GM18508 (cell line): ENCODE data around the gene PVALEF.

Experiments
- ATAC-seq: cut with Tn5 transposase; IDR thresholded peaks from one replicate; pipeline ENCODE4 v1.9.1; 2021; ENCODE audit warnings: moderate number of reproducible peaks; ENCODE audit not compliant: insufficient read depth, unreplicated experiment

PVALEF gene

GRCh38 chr17:81194225-81194760 is 29.0 kb downstream of the PVALEF start:
- ATAC-seq, result no peak

DNA sequence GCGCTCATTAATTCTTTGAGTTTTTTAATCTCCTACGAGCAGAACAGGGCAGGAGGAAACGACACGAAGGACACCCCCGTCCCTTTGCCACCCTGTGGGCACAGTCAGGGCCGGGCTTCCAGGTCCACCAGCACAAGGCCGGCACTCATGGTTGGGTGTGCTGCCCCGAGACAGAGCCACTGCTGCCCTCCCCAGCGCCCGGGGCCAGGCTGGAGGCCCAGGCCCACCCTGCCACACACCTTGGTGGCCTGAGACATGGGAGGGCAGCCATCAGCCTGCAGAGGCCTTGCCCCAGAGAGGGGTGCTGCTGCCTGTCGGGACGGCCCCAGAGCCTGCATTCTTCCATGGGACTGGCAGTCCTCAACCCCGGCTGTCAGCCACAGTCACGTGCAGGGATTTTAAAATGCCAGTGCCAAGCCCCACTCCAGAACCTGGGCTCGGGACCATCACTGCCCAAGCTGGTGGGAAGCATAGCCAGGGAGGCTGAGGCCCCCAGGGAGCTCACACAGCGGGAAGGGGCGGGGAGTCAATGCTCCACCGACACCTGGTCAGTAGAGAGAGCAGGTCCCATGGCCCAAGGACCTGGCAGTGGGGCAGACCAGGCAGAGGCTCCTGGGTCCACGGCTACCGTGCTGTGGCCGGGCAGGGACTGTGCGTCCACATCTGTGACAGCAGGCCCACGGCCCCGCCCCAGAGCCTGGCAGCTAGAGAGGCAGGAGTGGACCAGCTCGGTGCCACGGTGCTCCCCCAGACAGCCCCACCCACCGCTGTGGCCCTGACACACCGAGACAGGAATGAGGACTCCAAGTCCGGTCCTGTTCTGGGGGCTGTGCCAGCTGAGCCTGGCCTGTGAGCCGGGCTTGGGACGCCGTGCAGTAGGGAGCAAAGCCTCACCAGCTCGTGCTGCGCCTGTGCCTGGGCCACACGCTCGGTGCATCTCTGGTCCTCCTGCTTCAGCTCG is 29.9 kb downstream of the PVALEF start:
- ATAC-seq, result no peak

DNA sequence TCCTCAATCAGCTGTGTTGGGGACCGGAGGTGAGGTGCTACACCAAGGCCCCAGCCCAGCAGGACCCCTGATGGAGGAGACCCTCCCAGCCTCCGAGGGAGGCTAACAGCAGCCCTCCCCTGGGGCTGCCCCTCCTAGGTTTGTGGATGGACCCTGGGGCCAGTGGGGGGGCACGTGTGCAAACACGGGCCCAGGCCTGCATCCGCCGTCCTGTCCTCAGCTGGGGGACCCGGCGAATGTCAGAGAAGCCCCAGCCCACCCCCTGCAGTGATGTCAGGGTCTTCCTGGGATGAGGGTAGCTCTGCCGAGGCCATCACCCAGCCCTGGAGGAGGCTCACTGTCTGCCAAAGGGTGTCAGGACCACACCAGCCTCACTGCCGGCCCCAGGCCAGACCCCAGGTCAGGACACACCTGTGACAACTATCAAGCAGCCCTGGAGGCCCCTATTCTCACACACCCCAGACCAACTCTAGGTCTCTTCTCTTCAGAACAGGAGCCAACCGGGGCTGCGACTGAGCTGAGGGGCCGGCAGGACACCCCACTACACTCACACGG is 30.7 kb downstream of the PVALEF start:
- ATAC-seq, result no peak

DNA sequence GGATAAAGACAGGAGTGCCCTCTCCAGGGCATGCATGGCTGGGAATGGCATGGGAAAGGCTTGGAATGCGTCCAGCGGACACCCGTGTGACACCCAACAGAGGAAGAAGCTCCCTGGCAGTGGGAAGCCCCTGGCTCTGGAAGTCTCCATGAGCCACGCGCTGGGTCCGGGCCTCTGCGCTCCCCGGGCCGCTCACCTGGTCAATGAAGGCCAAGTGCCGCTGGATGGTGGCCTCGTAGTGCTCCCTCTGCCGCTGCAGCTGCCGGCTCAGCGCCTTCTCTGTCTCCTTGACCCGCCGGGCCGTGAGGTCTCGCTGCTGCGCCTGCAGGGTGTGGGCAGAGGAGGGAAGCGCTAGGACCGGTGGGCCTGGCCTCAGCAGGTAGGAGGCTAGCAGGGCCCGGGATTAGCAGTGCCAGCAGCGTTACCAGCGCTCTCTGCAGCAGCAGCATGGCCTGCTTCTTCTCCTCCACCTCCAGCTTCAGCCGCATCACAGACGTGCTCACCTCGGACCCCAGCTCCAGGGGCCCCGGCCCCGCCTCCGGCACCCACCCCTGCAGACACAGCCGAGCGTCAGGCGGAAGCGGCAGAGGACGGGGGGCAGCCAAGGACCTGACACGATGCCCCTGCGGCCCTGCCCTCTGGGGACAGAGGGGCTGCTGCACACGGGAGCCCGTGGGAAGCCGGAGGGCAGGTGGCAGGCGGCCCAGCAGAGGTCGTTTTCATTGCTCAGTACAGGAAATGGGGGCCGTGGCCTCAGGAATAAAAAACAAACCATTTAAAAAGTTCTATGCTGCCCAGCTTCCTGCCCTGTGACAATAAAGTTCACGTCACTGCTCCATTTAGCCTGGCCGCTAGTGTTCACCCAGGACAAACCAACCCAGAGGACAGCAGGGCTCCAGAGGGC is 31.4 kb downstream of the PVALEF start:
- ATAC-seq, result no peak

GRCh38 chr17:81197409-81197795 is 32.1 kb downstream of the PVALEF start:
- no peak for ATAC-seq

DNA sequence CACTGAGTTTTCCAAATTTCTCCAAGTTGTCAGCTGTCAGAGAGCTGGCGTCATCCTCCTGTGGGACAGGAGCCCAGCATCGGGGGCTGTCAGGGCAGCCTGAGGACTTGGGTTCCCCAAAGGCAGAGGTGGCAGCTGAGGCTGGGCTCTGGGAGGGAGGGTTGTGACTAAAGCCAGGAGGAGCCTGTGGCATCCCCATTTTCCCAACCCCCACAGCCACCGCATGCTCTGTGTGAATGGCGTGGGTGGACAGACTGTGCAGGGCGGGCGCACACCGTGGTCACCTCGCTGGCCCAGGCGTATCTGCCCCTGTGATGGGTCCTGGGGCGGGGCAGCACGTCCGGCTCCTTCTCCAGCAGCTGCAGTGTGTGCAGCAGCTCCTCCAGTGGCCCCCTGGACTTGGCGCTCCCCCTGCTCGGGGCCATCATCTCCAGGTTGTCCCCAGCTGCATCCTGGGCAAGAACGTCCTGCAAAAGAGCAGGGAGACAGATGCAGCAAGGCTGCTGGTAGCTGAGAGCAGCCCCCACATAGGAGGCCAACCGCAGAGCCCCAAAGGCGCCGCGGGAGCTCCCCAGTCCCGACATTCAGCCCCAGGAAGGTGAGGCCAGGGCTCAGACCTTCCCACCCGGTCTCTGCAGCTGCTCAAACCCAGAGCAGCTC is 32.7 kb downstream of the PVALEF start:
- ATAC-seq, result no peak

- ATAC-seq, result no peak
These were observed 33.6 kb downstream of the PVALEF start for GRCh38 chr17:81198826-81199481.

GRCh38 chr17:81199482-81199830 is 34.1 kb downstream of the PVALEF start:
- no peak for ATAC-seq

GRCh38 chr17:81200201-81200600 is 34.9 kb downstream of the PVALEF start:
- no peak for ATAC-seq

GRCh38 chr17:81200695-81201580 is 35.6 kb downstream of the PVALEF start:
- no peak for ATAC-seq

DNA sequence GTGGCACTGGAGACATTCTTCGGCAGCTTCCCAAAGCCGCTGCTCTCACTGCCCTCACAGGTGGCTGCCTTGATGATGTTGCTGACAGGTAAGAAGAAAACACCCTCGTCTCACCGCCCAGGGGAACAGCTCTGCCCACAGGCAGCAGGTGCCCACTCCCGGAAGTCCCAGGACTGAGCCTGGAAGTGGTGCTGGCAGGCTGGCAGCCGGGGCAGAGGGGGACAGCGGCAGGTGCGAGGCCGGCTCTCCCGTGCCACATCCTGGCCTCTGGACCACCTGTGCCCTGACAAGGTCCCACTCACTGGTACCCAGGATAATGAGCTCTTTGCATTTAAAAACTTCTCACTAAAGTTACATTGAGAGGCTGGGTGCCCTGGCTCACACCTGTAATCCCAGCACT is 37.0 kb downstream of the PVALEF start:
- no peak for ATAC-seq

DNA sequence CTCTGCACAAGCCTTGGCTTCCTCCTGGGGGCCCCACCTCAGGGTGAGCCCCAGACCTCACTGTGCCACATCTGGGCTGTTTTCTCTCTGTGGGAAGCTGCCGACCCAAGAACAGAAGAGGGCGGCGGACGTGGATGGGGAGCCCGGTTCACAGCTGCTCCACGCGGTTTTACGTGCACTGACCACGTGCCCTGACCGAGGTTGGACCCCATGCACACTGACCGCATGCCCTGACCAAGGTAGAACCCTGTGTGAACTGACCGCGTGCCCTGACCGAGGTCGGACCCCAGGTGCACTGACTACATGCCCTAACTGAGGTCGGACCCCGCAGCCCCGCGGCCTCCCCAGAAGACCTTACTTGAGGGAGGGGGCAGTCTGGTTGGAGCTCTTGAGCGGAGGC is 37.8 kb downstream of the PVALEF start:
- no peak for ATAC-seq

DNA sequence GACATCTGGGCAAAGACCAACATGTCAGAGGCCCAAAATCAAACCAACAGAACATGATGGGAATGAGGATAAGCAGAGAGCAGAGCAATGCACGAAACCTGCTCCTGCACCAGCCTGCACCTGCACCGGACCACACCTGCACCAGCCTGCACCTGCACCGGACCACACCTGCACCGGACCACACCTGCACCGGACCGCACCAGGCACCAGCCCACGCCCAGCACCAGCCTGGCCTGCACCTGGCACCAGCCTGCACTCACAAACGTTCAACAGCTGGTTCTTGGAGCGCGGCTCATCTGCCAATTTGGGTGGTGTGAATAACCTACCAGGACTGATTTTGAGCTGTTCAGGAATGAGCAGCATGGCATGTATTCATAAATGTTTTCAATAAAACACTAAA is 39.3 kb downstream of the PVALEF start:
- ATAC-seq, result no peak

GRCh38 chr17:81206166-81206565 is 40.9 kb downstream of the PVALEF start:
- no peak for ATAC-seq

- ATAC-seq, result no peak
These were observed 41.4 kb downstream of the PVALEF start for GRCh38 chr17:81206657-81207056.

- no peak for ATAC-seq
These were observed 42.6 kb downstream of the PVALEF start for GRCh38 chr17:81207610-81208581.

DNA sequence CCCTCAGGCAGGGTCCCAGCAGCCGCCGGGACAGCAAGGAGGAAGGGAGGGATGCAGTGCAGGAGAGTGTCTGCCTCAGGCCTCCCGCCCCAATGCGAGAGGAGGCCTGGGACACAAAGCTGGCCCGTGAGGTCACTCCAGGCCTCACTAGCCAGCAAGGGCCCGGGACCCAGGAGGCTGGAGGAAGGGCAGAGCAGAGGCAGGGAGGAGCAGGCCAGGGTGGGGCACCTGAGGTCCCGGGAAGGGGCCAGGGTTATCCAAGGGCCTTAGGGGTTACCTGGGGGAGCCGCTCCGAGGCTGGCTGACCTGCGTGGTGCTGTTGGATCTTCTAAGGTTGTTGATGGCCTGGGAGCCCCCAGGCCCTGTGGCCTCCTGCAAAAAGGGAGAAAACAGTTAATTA is 43.3 kb downstream of the PVALEF start:
- no peak for ATAC-seq

DNA sequence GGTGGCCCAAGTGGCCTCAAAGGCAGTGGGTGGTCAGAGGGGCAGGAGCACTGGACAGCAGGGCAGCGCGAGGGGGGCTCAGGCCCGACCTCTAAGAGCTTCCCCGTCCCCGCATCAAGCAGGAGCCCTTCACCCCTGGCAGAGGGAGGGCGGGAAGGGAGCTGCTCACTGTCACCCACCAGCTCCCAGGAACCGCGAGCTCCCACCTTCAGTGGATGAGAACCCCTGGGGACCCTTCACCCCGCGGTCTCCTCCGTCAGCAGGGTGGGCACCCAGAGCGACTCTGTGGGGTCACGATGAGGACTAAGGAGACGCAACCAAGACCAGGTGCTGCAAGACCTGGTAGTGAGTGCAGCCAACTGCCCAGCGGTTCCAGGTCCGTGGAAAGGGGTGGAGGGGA is 43.8 kb downstream of the PVALEF start:
- no peak for ATAC-seq
